BE2C (cell line): ENCODE data around the gene USP24.
"Not testable (repeated sequence)": the region's sequence is repeated elsewhere in the genome, so short reads cannot be mapped to it uniquely, and the experiment has no call there.

Experiments used
- DNase-seq: peaks from one replicate; pipeline ENCODE4 v3.0.0-alpha.2; 2020
- H3K27me3 ChIP-seq: fragments of 250-450 bp; sonication (Bioruptor Pico); 2 replicates; pipeline ENCODE4 v1.5.1; 2020; ENCODE audit warnings: mild to moderate bottlenecking
- H3K36me3 ChIP-seq: fragments of 250-450 bp; sonication (Bioruptor Pico); 2 replicates; pipeline ENCODE4 v1.5.1; 2020; ENCODE audit warnings: mild to moderate bottlenecking
- H3K4me1 ChIP-seq: fragments of 250-450 bp; sonication (Bioruptor Pico); 2 replicates; pipeline ENCODE4 v1.5.1; 2020
- H3K4me3 ChIP-seq: 2 replicates; pipeline ENCODE4 v1.5.1; 2011; ENCODE audit warnings: low read depth, low read length
- H3K9me3 ChIP-seq: fragments of 250-450 bp; sonication (Bioruptor Pico); 2 replicates; pipeline ENCODE4 v1.5.1; 2020
- TF ChIP-seq, protein P1 (sequence below): IDR thresholded peaks from 2 replicates; pipeline ENCODE4 v1.5.1; 2012; ENCODE audit warnings: mild to moderate bottlenecking, low read depth, low read length

Gene USP24

DNA sequence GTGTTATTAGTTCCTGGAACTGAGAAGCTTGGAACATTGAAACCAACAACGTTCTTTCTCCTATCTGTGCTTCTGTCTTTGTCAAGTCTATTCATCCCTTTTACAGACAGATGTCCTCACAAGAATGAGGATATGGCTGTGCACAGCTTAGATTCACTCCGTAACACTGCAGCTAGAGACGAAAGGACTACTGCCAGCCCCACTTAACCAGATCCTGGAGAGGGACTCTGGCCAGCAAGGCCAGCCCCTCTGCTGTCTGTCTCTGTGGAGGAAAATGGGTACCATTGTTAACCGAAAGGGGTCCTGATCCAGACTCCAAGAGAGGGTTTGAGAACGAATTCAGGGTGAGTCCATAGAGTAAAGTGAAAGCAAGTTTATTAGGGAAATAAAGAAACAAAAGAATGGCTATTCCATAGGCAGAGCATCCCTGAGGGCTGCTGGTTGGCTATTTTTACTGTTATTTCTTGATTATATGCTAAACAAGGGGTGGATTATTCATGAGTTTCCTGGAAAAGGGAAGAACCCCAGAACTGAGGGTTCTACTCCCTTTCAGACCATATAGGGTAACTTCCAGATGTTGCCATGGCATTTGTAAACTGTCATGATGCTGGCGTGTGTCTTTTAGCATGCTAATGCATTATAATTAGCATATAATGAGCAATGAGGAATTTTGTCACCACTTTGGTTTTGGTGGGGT is 17.4 kb upstream of the USP24 start:
- TF ChIP-seq, protein P1, sequence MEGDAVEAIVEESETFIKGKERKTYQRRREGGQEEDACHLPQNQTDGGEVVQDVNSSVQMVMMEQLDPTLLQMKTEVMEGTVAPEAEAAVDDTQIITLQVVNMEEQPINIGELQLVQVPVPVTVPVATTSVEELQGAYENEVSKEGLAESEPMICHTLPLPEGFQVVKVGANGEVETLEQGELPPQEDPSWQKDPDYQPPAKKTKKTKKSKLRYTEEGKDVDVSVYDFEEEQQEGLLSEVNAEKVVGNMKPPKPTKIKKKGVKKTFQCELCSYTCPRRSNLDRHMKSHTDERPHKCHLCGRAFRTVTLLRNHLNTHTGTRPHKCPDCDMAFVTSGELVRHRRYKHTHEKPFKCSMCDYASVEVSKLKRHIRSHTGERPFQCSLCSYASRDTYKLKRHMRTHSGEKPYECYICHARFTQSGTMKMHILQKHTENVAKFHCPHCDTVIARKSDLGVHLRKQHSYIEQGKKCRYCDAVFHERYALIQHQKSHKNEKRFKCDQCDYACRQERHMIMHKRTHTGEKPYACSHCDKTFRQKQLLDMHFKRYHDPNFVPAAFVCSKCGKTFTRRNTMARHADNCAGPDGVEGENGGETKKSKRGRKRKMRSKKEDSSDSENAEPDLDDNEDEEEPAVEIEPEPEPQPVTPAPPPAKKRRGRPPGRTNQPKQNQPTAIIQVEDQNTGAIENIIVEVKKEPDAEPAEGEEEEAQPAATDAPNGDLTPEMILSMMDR: no peak
- Histone ChIP-seq H3K36me3 (no peaks in the 10 kb centered on the region), H3K4me3 (no peak overlapping the region), H3K9me3 (no peaks in the 10 kb centered on the region), H3K4me1 (no peaks in the 10 kb centered on the region), H3K27me3 (no peaks in the 10 kb centered on the region)
- no peak for DNase-seq

DNA sequence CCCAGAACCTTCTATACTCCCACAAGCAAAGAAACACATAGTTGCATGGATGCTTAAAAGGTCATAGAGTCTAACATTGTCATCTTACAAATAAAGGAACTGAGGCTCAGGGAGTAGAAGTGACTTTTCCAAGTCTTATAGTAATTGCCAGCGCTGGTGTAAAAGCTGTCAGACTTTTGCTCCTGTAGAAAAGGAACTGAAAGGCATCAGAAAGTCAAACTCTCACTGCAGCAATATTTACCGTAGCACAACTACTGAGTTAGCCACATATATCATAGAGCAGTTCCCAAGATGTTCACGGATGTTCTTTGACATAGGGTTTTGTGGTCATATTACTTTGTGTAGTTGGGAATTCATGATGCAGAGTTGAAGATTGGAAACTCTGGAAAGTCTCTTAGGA is 16.6 kb upstream of the USP24 start:
- H3K4me3 ChIP-seq: no peak overlapping the region
- H3K36me3 ChIP-seq: no peaks in the 10 kb centered on the region
- no peaks in the 10 kb centered on the region for H3K4me1 ChIP-seq
- no peak for DNase-seq
- H3K27me3 ChIP-seq: no peaks in the 10 kb centered on the region
- TF ChIP-seq, protein P1: no peak
- H3K9me3 ChIP-seq: no peaks in the 10 kb centered on the region

DNA sequence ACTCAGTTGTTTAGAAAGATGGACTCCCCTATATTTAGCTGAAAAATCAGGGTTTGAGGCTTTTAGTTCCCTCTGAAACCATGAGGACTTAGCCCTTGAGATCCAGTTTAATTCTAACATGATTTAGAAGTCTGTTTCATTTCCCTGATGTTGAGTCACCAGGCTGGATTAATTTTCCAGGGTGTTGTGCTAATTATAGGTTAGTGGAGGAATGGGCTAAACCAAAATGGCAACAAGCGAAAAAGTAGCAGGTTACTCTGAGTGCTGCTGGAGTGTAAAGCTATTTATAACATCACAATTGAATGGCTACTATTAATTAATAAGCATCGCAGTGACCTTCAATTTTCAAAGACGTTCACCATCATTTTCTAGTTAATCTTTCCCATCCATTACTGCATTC is 15.5 kb upstream of the USP24 start:
- DNase-seq: no peak
- no peaks in the 10 kb centered on the region for H3K9me3 ChIP-seq
- H3K27me3 ChIP-seq: no peaks in the 10 kb centered on the region
- H3K4me3 ChIP-seq: no peak overlapping the region
- H3K36me3 ChIP-seq: no peaks in the 10 kb centered on the region
- TF ChIP-seq, protein P1: no peak
- no peaks in the 10 kb centered on the region for H3K4me1 ChIP-seq

DNA sequence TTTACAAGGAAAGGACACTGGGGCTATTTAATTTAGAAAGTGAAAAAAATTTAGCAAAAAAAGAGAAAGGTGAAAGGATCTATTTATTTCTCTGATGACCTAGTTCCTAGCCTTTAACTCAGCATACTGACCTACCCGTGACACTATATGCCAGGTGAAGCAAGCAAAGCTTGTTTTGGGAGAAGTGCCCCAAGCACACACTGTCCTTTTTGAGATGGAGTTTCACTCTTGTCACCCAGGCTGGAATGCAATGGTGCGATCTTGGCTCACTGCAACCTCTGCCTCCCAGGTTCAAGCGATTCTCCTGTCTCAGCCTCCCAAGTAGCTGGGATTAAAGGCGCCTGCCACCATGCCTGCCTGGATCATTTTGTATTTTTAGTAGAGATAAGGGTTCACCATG is 14.6 kb upstream of the USP24 start:
- not testable (repeated sequence) for H3K4me3 ChIP-seq, DNase-seq, H3K36me3 ChIP-seq, H3K4me1 ChIP-seq, H3K27me3 ChIP-seq, H3K9me3 ChIP-seq

DNA sequence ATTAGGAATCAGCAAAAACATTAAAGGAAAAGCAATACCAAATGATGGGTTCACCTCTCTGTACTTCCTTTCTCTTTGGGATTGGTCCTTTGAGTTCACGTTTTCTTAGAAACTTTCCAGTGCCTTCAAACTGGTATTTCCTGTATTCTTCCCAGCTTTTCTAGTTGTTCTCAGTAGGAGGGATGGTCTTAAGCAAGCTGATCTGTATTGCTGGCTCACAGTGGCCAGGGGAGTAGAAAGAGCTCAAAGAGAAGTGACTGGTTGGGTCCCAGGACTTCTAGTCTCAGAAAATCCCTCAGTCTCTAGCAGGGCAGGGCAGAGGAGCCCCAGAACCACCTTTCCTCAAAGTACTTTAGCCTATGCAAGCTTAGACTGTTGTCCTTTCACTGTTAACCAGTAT is 10.1 kb upstream of the USP24 start:
- TF ChIP-seq, protein P1: no peak

DNA sequence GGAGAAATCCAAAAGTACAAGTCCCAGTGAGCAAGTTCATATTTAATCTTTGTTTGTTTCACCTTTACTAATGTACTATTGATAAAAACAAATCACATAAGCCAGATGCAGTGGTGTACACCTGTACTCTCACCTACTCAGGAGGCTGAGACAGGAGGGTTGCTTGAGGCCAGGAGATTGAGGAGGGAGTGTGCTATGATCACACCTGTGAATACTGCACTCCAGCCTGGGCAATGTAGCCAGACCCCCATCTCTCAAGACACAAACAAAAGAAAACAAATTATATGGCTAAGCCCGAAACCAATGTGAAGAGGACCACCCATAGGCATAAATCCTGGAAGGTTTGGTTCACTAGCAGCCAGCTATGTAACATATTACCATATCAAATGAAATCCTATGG is 9.6 kb upstream of the USP24 start:
- no peak for DNase-seq
- H3K36me3 ChIP-seq: no peaks in the 10 kb centered on the region
- H3K4me1 ChIP-seq: no peaks in the 10 kb centered on the region
- TF ChIP-seq, protein P1: no peak
- H3K9me3 ChIP-seq: no peaks in the 10 kb centered on the region
- no peak overlapping the region for H3K4me3 ChIP-seq
- H3K27me3 ChIP-seq: no peaks in the 10 kb centered on the region

More for the DNA sequence above, 10.1 kb upstream of the USP24 start:
- H3K36me3 ChIP-seq: no peaks in the 10 kb centered on the region
- DNase-seq: no peak
- no peak overlapping the region for H3K4me3 ChIP-seq
- H3K27me3 ChIP-seq: no peaks in the 10 kb centered on the region
- H3K9me3 ChIP-seq: no peaks in the 10 kb centered on the region
- no peaks in the 10 kb centered on the region for H3K4me1 ChIP-seq
